ENCODE results near the gene ASB4.

GRCh38 chr7:95539426-95539825, 53.7 kb downstream of the ASB4 start:
- TF ChIP-seq CTCF (conservative IDR thresholded peaks at IDR 0.05; ENCODE audit: low read depth, low read length) (no peak), EZH2 (IDR thresholded peaks at IDR 0.05; ENCODE audit: low read length, unreplicated experiment) (no peak)

Data from PC-3 (cell line).